Left cardiac atrium (tissue), 4 donors: ENCODE data around the gene MIB1. TPM values are rescaled to one million over a fixed set of nuclear protein-coding genes. Genes with fewer than 3 reads are reported as not detected.
"Not testable (repeated sequence)": the region's sequence is repeated elsewhere in the genome, so short reads cannot be mapped to it uniquely, and the experiment has no call there.

Experiments
- ATAC-seq, 2 donors: fragments of 200-7000 bp; cut with Tn5 transposase; one replicate each; pipeline ENCODE4 v1.9.1; 2020; ENCODE audit warnings: mild to moderate bottlenecking in 2 of 2, moderate library complexity in 2 of 2
- DNase-seq: peaks from one replicate; pipeline ENCODE4 v3.0.0-alpha.2; 2020
- intact Hi-C, 2 donors: fragments of 100-400 bp; cut with DNase I; formaldehyde crosslinking; loops; one replicate each; pipeline versions ENCODE4 v1.14.1 to v1.15.1; 2022 to 2023
- long read RNA-seq: library from polyadenylated mRNA; unstranded; transcript quantifications from one replicate; pipeline ENCODE4 v2.0.0, GENCODE V29; 2021
- total RNA-seq, 2 donors: library from RNA; stranded (reverse); fragmentation: NEBNext Ultra II Directional; extraction: Animal tissue kit (Norgen Biotek cat#: 25700); gene quantifications; one replicate each; pipeline ENCODE4 v1.2.1, GENCODE V29; 2021
- donor health status: DM: no; HTN: yes; CAD: no.
- donor health status: DM: no; HTN: yes; CAD: no; lungs with severe emphysema.
- donor health status: DM: yes; HTN: yes; CAD: no.
- donor health status: Dilated cardiomyopathy.

MIB1 gene
- total RNA-seq: 10 to 100 TPM; 21.0 to 26.6 TPM
- long read RNA-seq, full-length matches to known transcripts: 1 of 1 reads
- long read RNA-seq, partial matches to known transcripts: 0 of 1 reads
- long read RNA-seq, other reads (novel, unspliced or antisense): 0 of 1 reads

DNA sequence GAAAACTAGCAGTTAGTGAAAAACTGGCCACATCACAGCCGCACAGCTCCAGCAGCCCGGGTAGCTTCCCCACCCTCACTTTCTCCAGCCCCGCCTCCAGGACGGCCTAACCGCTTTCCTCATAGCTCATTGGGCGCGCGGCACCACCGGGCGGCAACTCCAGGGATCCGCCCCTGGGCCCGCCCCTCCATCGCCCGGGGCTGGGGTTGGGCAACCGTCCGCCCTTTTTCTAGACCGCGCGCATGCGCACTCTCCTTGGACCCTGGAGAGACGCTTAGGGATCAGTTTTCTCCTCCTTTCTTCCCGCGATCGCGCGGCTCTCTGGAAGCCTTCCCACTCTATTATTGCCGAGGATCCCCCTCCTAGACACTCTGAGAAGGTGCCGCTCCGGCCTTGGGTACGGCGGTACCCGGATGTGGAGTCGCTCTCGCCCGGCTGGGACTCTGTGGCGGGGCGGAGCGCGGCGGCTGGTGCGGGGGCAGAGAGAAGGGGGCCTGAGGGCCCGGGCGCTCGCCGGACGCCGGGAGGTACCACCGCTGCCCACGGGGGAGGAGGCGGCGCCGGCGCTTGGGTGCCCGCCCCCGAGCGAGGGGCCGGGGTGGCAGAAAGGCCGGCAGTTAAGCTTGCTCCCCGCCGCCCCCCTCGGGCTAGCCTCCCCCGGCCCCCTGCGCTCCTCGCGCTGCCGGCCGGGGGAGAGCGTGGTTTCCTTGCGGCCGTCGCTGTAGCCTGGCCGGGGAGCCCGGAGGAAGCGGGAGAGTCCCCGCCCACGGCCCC is at the start of gene MIB1:
Gene MIB1 (plus strand): TSS at position 255 of the 774 bp plus-strand sequence. CDS start 792 bp downstream, outside the sequence.
- intact Hi-C loops: no loop called here
- ATAC-seq (peak; percentile 98 to 99), DNase-seq (peak; percentile 99)

DNA sequence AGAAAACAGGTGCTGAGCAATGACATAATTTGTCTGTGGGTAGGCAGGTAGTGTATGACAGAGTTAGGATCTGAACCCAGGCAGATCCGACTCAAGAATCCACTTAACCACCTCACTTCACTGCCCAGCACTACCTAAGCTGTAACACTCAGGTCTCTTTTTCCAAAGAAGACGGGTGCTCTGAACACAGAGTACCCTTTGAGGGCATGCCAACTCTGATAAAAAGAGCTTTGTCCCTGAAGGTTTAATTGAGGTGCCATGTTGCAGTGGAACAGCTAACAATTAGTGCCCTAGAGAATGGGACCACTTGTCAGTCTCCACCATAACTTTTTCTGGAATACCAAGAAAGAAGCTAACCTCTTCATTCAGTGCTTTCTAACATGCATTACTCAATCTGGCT is 47.3 kb upstream of the MIB1 start:
- intact Hi-C loops: no loop called here
- DNase-seq (no peak), ATAC-seq (no peak)

DNA sequence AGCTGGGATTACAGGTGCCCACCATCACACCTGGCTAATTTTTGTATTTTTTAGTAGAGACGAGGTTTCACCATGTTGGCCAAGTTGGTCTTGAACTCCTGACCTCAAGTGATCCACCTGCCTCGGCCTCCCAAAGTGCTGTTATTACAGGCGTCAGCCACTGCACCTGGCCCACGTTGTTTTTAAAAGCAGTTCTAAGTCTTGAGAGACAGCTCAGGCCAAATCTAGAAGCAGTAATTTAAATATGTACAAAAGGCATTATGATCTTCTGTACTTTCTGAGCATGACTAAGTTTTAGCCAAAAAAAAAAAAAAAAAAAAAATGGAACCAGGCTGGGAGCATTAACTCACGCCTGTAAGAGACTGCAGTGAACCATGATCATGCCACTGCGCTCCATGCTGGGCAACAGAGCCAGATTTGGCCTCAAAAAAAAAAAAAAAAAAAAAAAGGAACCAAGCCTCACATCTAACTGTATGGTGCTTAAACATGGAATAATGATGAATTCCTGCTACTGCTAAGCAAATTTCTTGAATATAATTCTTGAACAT is 40.0 kb upstream of the MIB1 start:
- DNase-seq: no peak
- intact Hi-C loops: loop anchor here in 1 of 2 donors (10.0 kb wide), 1 partner anchor 96 kb away; the partner anchor contains the start of gene ESCO1
- ATAC-seq: no peak

DNA sequence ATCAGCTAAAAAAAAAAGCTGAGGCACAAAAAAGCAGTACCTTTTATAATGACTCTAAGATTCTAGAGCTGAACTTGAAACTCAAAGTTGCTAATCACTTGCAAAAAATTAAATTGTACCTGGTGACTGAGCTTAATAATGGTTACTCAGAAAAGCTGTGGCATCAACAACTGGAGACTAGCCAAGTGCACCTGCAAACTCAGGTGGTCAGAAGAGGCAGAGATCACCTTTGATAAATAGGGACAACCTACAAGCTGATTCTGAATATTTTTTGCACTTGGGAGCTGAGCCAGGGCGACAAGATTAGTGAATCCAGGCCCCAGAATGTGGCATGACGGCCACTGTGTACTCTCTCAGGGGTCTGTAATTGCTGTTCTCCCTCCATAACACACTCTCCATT is 39.0 kb upstream of the MIB1 start:
- intact Hi-C loops: loop anchor here in 1 of 2 donors (10.0 kb wide), 1 partner anchor 97 kb away; the partner anchor contains the start of gene ESCO1

DNA sequence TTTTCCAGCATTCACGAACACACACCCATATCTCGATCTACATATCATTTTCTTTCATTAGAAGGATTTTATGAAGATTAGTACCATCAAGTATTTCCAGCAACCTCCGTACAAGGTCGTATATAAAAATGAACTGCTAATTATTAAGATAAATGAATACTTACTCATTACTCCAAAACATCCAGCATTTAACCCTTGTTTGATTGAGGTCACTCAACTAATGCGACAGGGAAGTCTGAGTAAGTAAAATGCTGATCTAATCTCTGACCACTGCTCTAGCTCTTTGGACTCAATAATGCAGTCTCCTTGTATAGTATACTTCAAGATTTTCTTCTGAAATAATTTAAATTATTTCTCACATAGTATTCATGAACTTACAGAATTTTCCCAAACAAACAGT is 38.0 kb upstream of the MIB1 start:
- intact Hi-C loops: loop anchor here in 1 of 2 donors (10.0 kb wide), 1 partner anchor 98 kb away; the partner anchor contains the start of gene ESCO1
- DNase-seq (no peak), ATAC-seq (no peak)

More for the DNA sequence above, 39.0 kb upstream of the MIB1 start:
- DNase-seq (no peak), ATAC-seq (no peak)

DNA sequence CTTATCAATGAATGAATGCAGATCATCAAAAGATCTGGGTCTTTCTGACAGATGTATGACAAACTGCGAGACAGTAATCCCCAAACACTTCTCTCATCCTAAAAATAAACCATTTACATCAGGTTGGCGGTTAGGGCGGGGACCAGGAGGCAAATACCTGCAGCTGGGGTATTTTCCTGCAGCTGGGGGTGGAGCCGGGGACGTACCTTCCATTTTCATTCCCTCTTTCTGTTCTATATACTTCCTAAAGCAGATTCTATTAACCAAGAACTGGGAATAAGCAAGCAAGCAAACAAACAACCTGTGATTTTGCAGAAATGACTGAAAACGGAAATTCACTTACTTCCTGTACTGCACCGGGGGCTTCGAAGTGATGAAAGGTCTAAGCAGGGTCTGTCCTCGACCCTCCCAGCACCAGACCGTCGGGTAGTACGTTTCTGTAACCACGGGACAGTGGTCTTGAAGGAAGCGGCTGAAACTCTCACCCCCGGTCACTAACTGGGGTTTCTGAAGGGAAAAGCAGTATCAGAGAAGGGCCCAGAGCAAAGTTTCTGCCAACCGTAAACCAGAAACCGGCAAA is 37.3 kb upstream of the MIB1 start:
- ATAC-seq (no peak), DNase-seq (no peak)
- intact Hi-C loops: loop anchor here in 1 of 2 donors (10.0 kb wide), 1 partner anchor 99 kb away; the partner anchor contains the start of gene ESCO1

DNA sequence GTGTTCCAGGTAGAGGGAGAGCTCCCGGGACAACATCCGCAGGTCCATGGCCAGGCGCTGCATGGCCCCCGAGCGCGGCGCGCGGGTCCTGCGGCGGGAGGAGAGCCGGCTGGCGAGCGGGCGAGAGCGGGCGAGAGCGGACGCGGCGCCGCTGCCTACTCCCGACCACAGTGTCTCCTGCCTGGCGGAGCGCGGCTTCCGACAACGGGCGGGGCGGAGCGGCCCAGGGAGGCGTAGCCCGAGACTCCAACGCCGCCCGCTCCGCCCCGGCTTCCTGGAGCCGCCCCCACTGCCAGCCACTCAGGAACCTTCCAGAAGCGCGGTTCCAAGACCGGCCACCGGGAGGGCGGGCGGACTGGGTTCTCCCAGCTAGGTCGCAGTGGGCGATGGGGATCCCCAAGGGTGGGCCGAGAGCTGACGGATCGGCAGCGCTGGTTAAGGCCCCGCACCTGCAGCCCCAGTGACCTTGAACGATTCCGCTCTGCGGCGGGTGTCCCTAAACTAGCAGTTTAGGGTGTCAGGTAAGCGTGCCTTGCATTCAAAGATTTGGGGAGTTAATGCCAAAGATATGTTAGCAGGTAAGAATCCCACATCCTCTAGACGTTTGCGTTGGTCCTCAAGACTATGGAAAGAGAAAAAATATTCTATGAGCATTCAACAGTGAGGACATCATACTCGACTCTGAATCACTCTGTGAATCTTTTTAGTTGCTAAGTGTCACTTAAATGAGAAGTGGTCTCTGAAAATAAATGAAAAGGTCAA is 35.8 kb upstream of the MIB1 start, which contains the start of gene ABHD3:
Gene ABHD3 (minus strand): TSS at position 172 of the 762 bp plus-strand sequence. CDS start 109 bp downstream, at position 63.
- intact Hi-C loops: loop anchor here in 1 of 2 donors (10.0 kb wide), 1 partner anchor 100 kb away; the partner anchor contains the start of gene ESCO1
- ATAC-seq: peak; percentile 99 to 100

DNA sequence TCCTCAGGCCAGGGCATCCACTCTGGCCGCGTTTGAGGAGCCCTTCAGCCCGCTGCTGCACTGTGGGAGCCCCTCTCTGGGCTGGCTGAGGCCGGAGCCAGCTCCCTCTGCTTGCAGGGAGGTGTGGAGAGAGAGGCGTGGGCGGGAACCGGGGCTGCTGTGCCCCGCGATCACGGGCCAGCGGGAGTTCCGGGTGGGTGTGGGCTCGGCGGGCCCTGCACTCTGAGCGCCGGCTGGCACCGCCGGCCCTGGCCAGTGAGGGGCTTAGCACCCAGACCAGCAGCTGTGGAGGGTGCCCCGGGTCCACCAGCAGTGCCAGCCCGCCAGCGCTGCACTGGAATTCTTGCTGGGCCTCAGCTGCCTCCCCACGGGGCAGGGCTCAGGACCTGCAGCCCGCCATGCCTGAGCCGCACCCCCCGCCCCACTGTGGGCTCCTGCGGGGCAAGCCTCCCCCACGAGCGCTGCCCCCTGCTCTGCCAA is 34.2 kb upstream of the MIB1 start:
- DNase-seq (no peak), ATAC-seq (no peak)
- intact Hi-C loops: loop anchor here in 1 of 2 donors (10.0 kb wide), 1 partner anchor 102 kb away; the partner anchor contains the start of gene ESCO1

More for the DNA sequence above, 35.8 kb upstream of the MIB1 start, which contains the start of gene ABHD3:
- peak; percentile 96 for DNase-seq

DNA sequence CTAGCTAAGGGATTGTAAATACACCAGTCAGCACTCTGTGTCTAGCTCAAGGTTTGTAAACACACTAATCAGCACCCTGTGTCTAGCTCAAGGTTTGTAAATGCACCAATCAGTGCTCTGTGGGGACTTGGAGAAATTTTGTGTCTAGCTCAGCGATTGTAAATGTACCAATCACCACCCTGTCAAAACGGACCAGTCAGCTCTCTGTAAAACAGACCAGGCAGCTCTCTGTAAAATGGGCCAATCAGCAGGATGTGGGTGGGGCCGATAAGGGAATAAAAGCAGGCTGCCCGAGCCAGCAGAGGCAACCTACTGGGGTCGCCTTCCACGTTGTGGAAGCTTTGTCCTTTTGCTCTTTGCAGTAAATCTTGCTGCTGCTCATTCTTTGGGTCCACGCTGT is 33.5 kb upstream of the MIB1 start:
- intact Hi-C loops: loop anchor here in 1 of 2 donors (10.0 kb wide), 1 partner anchor 102 kb away; the partner anchor contains the start of gene ESCO1
- not testable (repeated sequence) for DNase-seq, ATAC-seq

DNA sequence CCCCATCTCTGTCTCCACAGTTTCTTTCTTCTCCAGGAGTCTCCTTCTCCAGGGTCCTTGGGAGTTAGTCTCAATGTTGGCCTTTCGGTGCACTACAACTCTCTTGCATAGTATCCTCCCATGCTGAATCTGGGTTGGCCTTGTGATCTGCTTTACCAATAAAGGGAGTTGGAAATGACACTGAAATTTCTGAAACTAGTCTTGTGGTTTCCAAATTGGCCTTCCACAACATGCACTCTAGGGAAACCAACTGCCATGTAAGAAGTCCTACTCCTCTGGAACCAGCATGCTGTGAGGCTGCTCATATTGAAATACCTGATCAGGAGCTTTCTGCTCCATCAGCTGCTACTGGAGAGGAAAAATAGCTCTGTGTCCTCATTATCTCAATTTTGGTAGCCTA is 26.1 kb upstream of the MIB1 start:
- DNase-seq (no peak), ATAC-seq (no peak)
- intact Hi-C loops: no loop called here

DNA sequence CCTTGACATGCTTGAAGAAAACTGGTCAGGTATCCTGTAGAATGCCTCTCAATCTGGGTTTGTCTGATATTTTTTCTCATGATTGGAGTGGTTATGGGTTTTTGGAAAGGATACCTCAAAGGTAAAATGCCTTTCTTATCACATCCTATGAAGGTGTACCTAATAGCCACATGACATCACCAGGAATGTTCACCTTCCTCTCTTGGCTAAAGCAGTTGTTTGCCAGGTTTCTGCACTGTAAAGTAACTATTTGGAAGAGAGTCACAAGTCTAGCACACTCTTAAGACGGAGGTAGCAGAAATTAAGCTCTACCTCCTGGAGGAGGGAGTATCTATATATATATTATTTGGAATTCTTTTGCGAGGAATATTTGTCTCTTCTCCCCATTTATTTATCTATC is 17.9 kb upstream of the MIB1 start:
- no peak for ATAC-seq
- DNase-seq: no peak
- intact Hi-C loops: no loop called here

DNA sequence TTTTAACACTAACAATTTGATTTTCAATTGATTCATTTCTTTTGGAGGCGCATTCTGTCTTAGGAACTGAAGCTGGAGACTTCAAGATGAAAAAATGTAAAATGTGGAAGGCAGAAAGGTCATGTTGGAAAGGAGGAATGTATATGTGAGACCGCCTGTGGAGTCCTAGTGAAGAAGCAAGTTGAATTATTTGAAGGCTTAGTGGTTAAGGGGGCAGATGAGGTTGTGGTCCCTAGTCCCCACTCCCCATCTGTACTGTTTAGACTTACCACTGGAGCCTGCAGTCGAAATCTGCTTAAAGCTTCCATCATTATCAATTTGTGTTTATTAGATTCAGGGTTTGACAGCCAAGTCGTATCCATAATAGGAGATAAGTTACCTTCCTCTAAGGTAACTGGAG is 15.4 kb upstream of the MIB1 start:
- intact Hi-C loops: no loop called here
- no peak for DNase-seq
- ATAC-seq: no peak

DNA sequence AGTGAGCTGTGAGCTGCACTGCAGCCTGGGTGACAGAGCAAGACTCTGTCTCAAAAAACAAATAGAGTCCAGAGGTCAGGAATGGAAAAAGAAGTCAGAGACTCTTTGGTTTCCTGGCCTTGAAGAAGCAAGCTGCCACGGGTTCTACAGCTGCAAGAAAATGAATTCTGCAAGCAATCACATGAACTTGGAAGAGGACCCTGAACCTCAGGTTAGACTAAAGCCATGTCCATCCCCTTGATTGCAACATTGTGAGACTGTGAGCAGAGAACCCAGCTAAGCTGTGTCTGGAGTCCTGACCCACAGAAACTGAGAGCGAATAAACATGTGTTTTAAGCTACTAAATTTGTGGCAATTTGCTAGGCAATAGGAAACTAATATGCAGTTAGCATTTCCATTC is 12.9 kb upstream of the MIB1 start:
- no peak for DNase-seq
- intact Hi-C loops: no loop called here
- ATAC-seq: no peak

DNA sequence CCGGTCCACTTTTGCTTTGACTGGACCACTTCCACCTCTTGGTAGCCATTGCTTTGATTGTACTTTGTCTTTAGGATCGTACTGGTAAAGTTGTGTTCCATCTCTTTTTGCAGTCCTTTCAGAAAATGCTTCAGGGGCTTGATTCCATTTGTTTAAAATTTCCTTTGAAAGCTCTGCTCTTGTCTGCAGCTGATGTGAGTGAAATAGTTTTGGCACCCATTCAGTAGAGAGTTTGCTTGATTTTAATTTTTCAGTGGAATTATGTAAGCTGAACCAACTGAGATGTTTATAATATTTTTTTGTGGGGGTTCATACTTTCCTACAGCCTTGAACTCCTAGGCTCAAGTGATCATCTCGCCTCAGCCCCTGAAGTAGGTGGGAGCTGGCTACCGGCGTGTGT is 7.6 kb upstream of the MIB1 start:
- ATAC-seq (no peak), DNase-seq (no peak)
- intact Hi-C loops: no loop called here

DNA sequence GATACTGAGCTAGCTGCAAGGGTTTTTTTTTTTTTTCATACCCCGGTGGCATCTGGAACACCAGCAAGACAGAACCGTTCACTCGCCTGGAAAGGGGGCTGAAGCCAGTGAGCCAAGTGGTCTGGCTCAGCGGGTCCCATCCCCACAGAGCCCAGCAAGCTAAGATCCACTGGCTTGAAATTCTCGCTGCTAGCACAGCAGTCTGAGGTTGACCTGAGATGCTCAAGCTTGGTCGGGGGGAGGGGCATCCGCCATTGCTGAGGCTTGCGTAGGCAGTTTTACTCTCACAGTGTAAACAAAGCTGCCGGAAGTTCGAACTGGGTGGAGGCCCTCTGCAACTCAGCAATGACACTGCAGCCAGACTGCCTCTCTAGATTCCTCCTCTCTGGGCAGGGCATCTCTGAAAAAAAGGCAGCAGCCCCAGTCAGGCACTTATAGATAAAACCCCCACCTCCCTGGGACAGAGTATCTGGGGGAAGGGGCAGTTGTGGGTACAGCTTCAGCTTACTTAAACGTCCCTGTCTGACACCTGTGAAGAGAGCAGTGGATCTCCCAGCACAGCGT is 5.1 kb upstream of the MIB1 start:
- DNase-seq: peak; percentile 53
- intact Hi-C loops: no loop called here
- ATAC-seq: no peak

DNA sequence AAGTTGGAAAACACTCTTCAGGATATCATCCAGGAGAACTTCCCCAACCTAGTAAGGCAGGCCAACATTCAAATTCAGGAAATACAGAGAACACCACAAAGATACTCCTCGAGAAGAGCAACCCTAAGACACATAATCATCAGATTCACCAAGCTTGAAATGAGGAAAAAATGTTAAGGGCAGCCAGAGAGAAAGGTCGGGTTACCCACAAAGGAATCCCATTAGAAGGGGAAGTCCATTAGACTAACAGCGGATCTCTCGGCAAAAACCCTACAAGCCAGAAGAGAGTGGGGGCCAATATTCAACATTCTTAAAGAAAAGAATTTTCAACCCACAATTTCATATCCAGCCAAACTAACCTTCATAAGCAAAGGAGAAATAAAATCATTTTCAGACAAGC is 3.7 kb upstream of the MIB1 start:
- DNase-seq, ATAC-seq, intact Hi-C loops: not testable (repeated sequence)

DNA sequence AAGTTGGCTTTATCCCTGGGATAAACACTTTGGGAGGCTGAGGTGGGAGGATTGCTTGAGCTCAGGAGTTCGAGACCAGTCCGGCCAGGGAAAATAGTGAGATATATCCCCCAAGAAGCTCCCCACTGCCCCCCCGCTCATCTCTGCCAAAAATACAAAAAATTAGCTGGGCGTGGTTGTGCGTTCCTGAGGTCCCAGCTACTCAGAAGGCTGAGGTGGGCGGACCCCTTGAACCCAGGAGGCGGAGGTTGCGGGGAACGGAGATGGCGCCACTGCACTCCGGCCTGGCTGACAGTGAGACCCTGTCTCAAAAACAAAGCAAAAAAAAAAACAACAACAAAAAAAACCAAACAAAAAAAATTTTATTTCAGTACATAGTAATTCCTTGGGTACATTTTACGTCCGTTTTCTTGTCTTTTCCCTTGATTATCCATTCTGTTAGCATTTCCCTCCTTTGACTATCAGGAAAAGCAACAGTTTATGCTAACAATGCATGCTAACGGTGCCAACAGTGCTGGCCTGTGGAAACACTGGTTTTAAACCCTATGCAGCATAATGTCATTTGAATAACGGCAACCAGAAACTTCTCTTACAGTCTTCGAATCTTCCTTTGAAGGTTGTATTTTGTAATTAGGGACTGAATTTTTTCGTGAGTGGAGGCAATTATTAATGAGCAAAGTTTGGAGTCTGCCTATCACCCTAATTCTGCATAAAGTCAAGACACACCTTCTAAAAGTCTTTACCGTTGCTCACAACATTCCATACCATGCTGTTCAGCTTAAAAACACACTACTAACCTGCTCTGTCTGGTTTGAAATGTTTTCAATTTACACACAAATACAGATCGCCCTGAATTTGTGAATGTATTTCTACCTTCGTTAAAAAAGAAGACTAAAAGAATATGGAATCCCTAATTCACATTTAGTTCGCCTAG is 721 bp upstream of the MIB1 start:
- intact Hi-C loops: no loop called here
- ATAC-seq (peak in 1 of 2 donors; percentile 3), DNase-seq (no peak)

DNA sequence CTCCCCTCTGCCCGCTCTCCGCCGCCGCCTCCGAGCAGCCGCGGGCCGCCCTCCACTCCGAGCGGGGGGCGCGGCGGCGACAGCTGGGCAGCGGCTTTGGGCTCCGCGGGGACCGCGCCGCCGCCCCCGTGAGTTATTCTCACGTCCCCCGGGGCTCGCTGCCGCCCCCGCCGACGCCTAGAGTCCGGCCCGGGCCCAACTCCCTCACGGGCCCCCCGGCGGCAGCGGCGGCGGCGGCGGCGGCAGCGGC is 645 bp downstream of the MIB1 start:
- no peak for DNase-seq
- intact Hi-C loops: no loop called here
- ATAC-seq: no peak
